Right cardiac atrium (tissue), 5 donors: ENCODE data around the gene TLL1. TPM values are rescaled to one million over a fixed set of nuclear protein-coding genes. Genes with fewer than 3 reads are reported as not detected.

Source experiments
- ATAC-seq, 2 donors: fragments of 200-7000 bp; cut with Tn5 transposase; one replicate each; pipeline versions ENCODE4 v1.8.0 to v1.9.1; 2020; ENCODE audit warnings: moderate library complexity in 2 of 2, mild to moderate bottlenecking in 1 of 2
- DNase-seq, 3 donors: peaks; one replicate each; pipeline ENCODE4 v3.0.0-alpha.2; 2020
- H3K27ac ChIP-seq: one replicate; pipeline ENCODE4 v1.5.1; 2013; ENCODE audit warnings: mild to moderate bottlenecking, low read length, control low read depth, moderate library complexity
- H3K27me3 ChIP-seq: one replicate; pipeline ENCODE4 v1.6.1; 2013; ENCODE audit not compliant: control insufficient read depth, insufficient read depth
- H3K4me1 ChIP-seq: one replicate; pipeline ENCODE4 v1.6.1; 2013; ENCODE audit warnings: low read length; ENCODE audit not compliant: control insufficient read depth, insufficient read depth
- H3K4me3 ChIP-seq: one replicate; pipeline ENCODE4 v1.5.1; 2013; ENCODE audit warnings: low read length, control low read depth
- H3K9me3 ChIP-seq: one replicate; pipeline ENCODE4 v1.6.1; 2013; ENCODE audit warnings: low read length; ENCODE audit not compliant: control insufficient read depth
- WGBS: extraction: QIAGEN DNeasy Blood & Tissue Kit; methylation state at CpG from one replicate; pipeline ENCODE4 v1.1.7; 2013; 5-methylcytosine and 5-hydroxymethylcytosine counted together
- intact Hi-C, 4 donors: fragments of 100-400 bp; cut with DNase I; formaldehyde crosslinking; loops; one replicate each; pipeline versions ENCODE4 v1.11.0 to v1.14.0; 2022 to 2023
- long read RNA-seq, 4 donors: library from polyadenylated mRNA; unstranded; transcript quantifications; one replicate each; pipeline ENCODE4 v2.0.0, GENCODE V29; 2020 to 2021
- polyA plus RNA-seq: library from polyadenylated mRNA; stranded (reverse); fragments of 200-250 nt; gene quantifications from one replicate; pipeline ENCODE4 v1.2.3, GENCODE V29; 2013
- total RNA-seq, 4 donors: library from RNA; stranded (reverse); fragmentation: NEBNext Ultra II Directional; extraction: Animal tissue kit (Norgen Biotek cat#: 25700); gene quantifications; one replicate each; pipeline ENCODE4 v1.2.1, GENCODE V29; 2021
- donor health status: healthy with polysubstance abuse.
- donor health status: DM: no; HTN: yes; CAD: no.
- donor health status: DM: no; HTN: no; CAD: no.
- donor health status: DM: no; HTN: yes; CAD: no; lungs with severe emphysema.
- donor health status: DM: yes; HTN: yes; CAD: no.

The TLL1 gene
- total RNA-seq (1 to 10 TPM; 1.7 to 6.0 (median 3.7) TPM), polyA plus RNA-seq (0.52 TPM)
- long read RNA-seq, donor 1, partial matches to known transcripts: 2 of 2 reads
- long read RNA-seq, donor 1, other reads (novel, unspliced or antisense): 0 of 2 reads
- long read RNA-seq, donor 2, full-length matches to known transcripts: 1 of 1 reads
- long read RNA-seq, donor 2, partial matches to known transcripts: 0 of 1 reads
- long read RNA-seq, donor 2, other reads (novel, unspliced or antisense): 0 of 1 reads
- long read RNA-seq, donor 3, partial matches to known transcripts: 2 of 2 reads
- long read RNA-seq, donor 3, other reads (novel, unspliced or antisense): 0 of 2 reads
- long read RNA-seq, donor 4, partial matches to known transcripts: 1 of 2 reads
- long read RNA-seq, donor 4, other reads (novel, unspliced or antisense): 1 of 2 reads

DNA sequence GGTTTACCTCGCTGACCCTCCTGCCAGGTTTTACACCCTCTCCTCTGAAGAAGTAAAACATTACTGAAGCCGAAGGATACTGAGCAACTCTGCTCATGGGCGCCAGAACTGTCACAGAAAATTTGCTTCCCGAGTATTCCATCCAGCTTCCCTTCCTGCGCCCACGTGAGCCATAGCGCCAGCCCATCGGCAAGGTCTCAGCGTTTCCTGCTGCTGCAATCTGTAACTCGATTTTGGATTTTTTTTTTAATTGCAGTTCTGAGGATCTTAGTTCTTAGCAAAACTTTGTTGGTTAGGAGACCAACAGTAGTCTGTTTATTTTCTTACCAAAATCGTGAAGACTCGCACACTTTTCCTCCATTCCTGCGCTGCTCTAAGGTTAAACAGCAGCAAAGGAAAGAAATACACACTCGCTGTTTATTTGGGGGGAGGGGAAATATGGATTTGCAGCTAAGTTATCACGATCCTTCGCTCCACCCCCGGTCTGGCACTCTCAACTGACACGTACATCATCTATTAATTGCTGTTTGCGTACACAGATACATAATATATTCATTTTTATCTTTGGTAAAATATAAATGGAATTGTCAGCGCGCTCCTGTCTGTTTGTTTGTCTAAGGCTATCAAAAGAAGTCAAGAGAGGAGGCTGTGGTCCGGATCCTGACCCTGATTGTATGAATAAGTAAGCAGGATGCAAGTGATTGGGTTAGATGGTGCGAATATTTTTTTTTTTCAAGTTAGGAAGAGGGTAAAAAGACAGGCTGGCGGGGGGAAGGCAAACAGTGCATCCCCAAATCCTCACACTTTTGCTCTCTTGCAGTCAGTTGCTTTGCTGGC is at the start of gene TLL1:
TSS of gene TLL1 (plus strand) at position 777 of the 837 bp plus-strand sequence. CDS start 668 bp downstream, outside the sequence.
- ATAC-seq: peak; percentile 56 to 66
- WGBS: 2% methylated on average over 24 of the region's 24 CpGs
- Histone ChIP-seq H3K4me3 (peak within 1 kb of the TSS; percentile 42), H3K27ac (no peak within 1 kb of the TSS), H3K9me3 (no peaks in the 10 kb centered on the region), H3K27me3 (no peaks in the 10 kb centered on the region), H3K4me1 (no peaks in the 10 kb centered on the region)
- DNase-seq: peak; percentile 30 to 72 (median 68)
- intact Hi-C loops: no loop called here

DNA sequence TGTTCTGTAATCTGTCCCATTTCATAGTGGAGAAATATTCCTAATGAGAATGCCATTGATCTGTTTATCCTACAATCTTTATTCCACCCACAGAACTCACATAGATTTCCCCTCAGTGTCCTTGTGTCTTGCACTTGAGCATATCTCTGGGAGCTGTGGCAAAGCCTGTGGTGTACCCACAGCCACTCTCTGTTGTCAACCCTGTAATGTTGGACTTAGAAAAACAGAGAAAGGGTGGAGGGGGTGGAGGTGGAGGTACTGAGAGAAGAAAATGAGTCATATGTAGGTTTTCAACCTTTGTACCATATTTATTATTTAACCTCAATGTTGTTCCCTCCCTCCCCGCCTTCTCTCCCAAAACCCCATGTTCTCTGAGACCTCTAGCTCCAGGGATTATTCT is 46.9 kb upstream of the TLL1 start:
- intact Hi-C loops: no loop called here
- no peak for ATAC-seq
- H3K9me3 ChIP-seq: no peaks in the 10 kb centered on the region
- no peak for DNase-seq
- no peak overlapping the region for H3K27ac ChIP-seq
- 89% methylated on average over 1 of the region's 1 CpG for WGBS
- H3K4me1 ChIP-seq: no peaks in the 10 kb centered on the region
- no peak overlapping the region for H3K4me3 ChIP-seq
- H3K27me3 ChIP-seq: no peaks in the 10 kb centered on the region

DNA sequence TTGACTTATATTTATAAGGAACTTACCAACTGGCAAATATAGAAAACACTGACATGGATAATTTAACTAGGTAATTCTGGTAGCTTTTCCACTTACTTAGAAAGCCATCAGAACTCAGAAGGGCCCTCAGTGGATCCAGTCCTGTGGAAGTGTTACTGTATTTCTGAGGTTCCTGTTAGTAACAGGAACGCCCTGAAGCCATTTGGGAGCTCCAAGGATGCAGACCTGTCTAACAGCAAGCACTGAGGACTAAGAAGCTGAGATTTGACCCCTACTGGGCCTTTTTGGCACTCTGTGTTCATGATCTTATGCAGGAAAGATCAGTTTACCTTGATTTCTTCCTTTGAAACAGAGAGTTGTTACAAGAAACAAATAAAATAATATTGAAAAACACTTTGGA is 46.0 kb upstream of the TLL1 start:
- DNase-seq (no peak), ATAC-seq (no peak)
- no peaks in the 10 kb centered on the region for H3K4me1 ChIP-seq
- intact Hi-C loops: no loop called here
- no peaks in the 10 kb centered on the region for H3K9me3 ChIP-seq
- no peak overlapping the region for H3K27ac ChIP-seq
- WGBS: 79% methylated on average over 1 of the region's 1 CpG
- H3K27me3 ChIP-seq: no peaks in the 10 kb centered on the region
- no peak overlapping the region for H3K4me3 ChIP-seq

DNA sequence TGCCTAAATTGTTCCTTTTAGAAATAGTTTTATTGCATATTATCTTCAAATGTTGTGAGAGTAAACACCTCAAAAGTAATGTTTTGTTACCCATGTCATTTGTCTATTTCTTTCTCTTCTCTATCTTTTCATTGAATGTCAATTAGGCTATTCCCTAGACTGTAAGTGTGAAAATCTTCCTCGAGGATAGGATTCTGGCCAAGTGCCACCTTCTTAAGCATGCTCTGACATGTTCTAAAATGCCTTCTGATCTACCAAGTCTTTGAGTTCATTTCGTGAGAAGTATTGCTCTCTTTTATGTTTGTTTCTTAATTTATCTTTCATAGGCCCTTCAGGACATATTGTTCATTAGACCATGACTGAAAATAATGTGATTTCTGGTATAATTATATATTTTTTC is 44.1 kb upstream of the TLL1 start:
- Histone ChIP-seq H3K4me3 (no peak overlapping the region), H3K27me3 (no peaks in the 10 kb centered on the region), H3K9me3 (no peaks in the 10 kb centered on the region), H3K4me1 (no peaks in the 10 kb centered on the region), H3K27ac (no peak overlapping the region)
- intact Hi-C loops: no loop called here
- 30% methylated on average over 2 of the region's 2 CpGs for WGBS
- ATAC-seq (no peak), DNase-seq (no peak)

DNA sequence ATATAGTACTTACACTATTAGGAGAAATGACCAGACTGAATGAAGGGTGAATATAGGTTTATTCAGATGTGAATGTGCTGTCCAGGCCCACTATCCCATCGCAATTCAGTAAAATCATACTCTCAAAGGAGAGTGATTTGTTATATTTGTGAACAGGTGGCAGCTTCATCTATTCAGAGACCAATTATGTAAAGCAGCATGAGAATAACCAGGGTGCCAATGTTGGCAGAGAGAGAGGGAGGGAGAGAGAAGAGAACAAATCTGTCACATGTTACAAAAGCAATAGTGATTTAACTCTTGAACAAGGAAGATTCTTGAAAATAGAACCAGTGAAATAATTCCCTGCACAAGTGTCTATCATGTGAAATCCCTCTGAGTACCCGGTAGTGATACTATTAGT is 38.9 kb upstream of the TLL1 start:
- intact Hi-C loops: no loop called here
- H3K9me3 ChIP-seq: no peaks in the 10 kb centered on the region
- WGBS: 93% methylated on average over 2 of the region's 2 CpGs
- no peak overlapping the region for H3K4me3 ChIP-seq
- H3K4me1 ChIP-seq: no peaks in the 10 kb centered on the region
- no peak for DNase-seq
- H3K27me3 ChIP-seq: no peaks in the 10 kb centered on the region
- no peak overlapping the region for H3K27ac ChIP-seq
- no peak for ATAC-seq

DNA sequence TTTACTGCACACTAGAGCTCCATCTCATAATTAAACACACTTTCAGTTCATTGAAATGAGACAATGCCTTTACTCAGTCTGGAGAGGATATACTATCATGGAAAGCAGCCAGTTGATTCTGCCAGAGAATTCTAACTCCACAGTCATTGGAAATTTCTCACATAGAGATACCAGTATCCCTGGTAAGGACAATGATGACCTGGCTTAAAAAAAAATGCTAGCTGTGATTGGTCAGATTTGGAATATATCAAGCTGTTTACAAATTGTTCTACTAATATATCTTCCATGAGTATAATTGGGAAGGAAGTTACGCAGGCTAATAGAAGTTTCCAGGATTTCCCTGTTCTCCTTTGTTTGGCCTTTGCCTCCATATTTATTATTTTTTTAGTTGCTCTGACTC is 34.5 kb upstream of the TLL1 start:
- Histone ChIP-seq H3K27ac (no peak overlapping the region), H3K4me3 (no peak overlapping the region), H3K9me3 (no peaks in the 10 kb centered on the region), H3K4me1 (no peaks in the 10 kb centered on the region), H3K27me3 (no peaks in the 10 kb centered on the region)
- no peak for DNase-seq
- WGBS: 74% methylated on average over 1 of the region's 1 CpG
- intact Hi-C loops: no loop called here
- ATAC-seq: peak; percentile 51 to 82

DNA sequence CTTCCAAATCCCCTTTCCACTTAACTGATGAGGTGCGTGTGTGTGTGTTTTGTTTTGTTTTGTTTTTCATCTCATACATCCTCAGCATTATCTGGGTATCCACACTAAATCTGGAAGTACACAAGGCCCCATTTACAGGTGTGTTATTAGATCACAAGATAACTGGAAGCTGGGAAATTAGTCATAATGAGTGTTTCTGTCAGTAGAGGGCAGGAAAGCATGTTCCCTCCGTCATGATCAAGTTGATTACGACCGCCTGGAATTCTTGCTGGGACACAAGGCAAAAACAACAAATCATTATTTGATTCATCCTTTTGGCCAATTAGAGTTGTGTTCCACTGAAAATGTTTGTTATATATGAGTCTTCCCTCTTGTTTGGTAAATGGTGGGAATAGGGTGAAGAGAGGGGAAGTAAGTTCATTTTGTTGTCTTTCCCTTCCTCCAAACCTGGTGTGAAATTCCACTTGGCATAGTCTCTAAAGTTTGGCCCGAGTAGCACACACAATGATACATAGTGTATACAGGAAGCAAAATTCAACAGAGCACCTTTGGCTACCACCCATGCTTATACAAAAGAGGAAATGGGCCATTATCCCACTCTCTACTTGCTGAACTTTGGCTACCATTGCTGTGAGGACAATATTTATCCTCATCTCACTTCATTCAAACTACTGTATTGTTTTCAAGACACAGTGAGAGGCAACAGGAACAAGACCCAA is 33.3 kb upstream of the TLL1 start:
- DNase-seq (no peak), ATAC-seq (no peak)
- 61% methylated on average over 5 of the region's 5 CpGs for WGBS
- Histone ChIP-seq H3K27me3 (no peaks in the 10 kb centered on the region), H3K9me3 (no peaks in the 10 kb centered on the region), H3K4me3 (no peak overlapping the region), H3K27ac (peak overlapping the region; percentile 72), H3K4me1 (no peaks in the 10 kb centered on the region)
- intact Hi-C loops: no loop called here

DNA sequence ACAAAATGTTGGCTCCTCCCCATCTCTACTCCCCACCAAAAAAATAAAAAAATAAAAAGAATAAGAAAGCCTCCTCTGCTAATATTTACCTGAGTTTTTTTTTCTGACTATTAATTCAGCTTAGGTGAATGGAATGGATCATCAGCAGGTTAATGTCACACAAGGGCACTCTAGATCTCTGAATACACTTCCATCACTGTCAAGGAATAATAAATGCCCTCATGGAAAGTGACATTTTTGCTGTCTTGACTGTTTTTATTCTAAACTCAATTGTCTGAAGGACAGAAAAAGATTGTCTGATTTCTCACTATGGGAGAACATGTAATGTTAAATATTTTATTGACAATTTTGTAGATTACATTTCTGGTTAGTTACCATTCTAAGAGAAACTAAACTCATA is 30.4 kb upstream of the TLL1 start:
- H3K4me1 ChIP-seq: no peaks in the 10 kb centered on the region
- intact Hi-C loops: no loop called here
- no peak overlapping the region for H3K27ac ChIP-seq

DNA sequence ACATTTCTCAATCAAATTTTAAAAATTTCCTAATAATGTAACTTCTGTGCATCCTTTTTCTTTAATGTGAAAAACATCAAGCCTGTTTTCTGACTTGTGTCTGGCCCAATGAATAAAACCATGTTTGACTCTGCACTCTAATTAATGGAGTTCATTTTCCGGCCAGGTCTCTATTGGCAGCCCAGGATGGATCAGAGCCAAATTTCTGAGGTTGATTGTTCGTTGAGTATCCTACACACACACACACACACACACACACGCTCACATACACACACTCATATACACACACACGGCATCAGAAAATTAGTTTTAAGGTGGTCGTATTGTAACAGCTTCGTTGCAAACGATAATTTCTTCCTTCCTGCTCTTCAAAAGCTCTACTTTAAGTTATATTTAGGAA is 28.9 kb upstream of the TLL1 start:
- Histone ChIP-seq H3K4me1 (no peaks in the 10 kb centered on the region), H3K27me3 (no peaks in the 10 kb centered on the region), H3K4me3 (no peak overlapping the region), H3K9me3 (no peaks in the 10 kb centered on the region), H3K27ac (no peak overlapping the region)
- 39% methylated on average over 7 of the region's 7 CpGs for WGBS
- ATAC-seq: no peak
- intact Hi-C loops: no loop called here
- no peak for DNase-seq

More for the DNA sequence above, 30.4 kb upstream of the TLL1 start:
- Histone ChIP-seq H3K9me3 (no peaks in the 10 kb centered on the region), H3K27me3 (no peaks in the 10 kb centered on the region), H3K4me3 (no peak overlapping the region)
- ATAC-seq (no peak), DNase-seq (no peak)

DNA sequence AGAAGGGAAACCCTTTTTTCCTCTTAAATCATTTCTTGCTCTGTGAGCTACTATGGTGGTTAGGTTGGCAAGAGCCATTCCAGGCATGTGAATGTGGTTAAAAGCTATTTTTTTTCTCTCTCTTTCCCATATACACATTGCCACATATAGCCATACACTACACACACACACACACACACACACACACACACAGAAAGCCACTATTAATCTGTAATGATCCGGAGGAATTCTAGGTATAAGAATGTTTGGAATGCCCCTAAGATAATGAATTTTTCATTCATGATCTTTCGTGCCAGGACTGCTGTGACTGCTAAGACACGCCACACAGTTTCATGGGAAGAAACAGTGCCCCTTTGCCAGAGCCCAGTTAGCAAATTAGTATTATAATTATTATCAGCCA is 21.8 kb upstream of the TLL1 start:
- no peak for DNase-seq

DNA sequence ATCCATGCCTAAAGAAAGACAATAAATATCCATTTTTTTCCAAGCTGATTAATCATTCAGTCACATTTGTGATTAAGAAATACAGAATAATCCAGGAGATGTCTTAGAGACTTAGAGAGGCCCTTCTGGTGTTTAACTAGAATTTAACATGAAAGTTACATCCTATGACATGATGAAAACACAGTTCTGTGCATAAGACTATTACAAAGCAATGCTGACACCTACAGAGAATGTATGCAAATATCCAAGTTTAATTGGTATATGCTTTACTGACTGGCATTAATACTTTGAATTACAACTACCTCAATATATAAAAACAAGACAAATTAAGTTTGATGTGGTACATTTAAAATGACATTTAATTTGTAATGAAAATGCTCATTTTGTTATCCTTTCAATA is 17.8 kb upstream of the TLL1 start:
- Histone ChIP-seq H3K27ac (no peak overlapping the region), H3K4me3 (no peak overlapping the region), H3K9me3 (no peaks in the 10 kb centered on the region), H3K27me3 (no peaks in the 10 kb centered on the region), H3K4me1 (no peaks in the 10 kb centered on the region)
- intact Hi-C loops: loop anchor here in 2 of 4 donors (10.0 kb wide), 1 partner anchor 320 kb away; no protein-coding TSS in a partner anchor
- DNase-seq (no peak), ATAC-seq (no peak)

More for the DNA sequence above, 21.8 kb upstream of the TLL1 start:
- Histone ChIP-seq H3K9me3 (no peaks in the 10 kb centered on the region), H3K4me1 (no peaks in the 10 kb centered on the region), H3K27me3 (no peaks in the 10 kb centered on the region), H3K4me3 (no peak overlapping the region), H3K27ac (no peak overlapping the region)
- ATAC-seq: no peak
- intact Hi-C loops: loop anchor here in 2 of 4 donors (10.0 kb wide), 1 partner anchor 316 kb away; no protein-coding TSS in a partner anchor
- WGBS: 56% methylated on average over 3 of the region's 3 CpGs
